Activated T-helper 9 cell treated with anti-CD3 and anti-CD28 coated beads, Interleukin-2, amount 50 U/mL, for 16 hours (primary cell): ENCODE measurements around the gene DMPK.
"Not testable (repeated sequence)": the region's sequence is repeated elsewhere in the genome, so short reads cannot be mapped to it uniquely, and the experiment has no call there.

ENCODE experiments used
- DNase-seq: peaks from one replicate; pipeline ENCODE4 v3.0.0-alpha.2; 2020; ENCODE audit warnings: low read depth

The DMPK gene

GRCh38 chr19:45768655-45768983 lies 13.7 kb downstream of the DMPK start:
- no peak for DNase-seq

GRCh38 chr19:45767881-45768654 lies 14.2 kb downstream of the DMPK start:
- DNase-seq: no peak

GRCh38 chr19:45767410-45767880 lies 14.8 kb downstream of the DMPK start:
- DNase-seq: no peak

GRCh38 chr19:45766869-45767346 lies 15.4 kb downstream of the DMPK start:
- no peak for DNase-seq

GRCh38 chr19:45766296-45766868 lies 15.9 kb downstream of the DMPK start:
- DNase-seq: no peak

- DNase-seq: no peak
Measured at GRCh38 chr19:45765702-45766295, 16.5 kb downstream of the DMPK start.

GRCh38 chr19:45764945-45765701 lies 17.2 kb downstream of the DMPK start:
- no peak for DNase-seq

- no peak for DNase-seq
Measured at GRCh38 chr19:45764475-45764874, 17.8 kb downstream of the DMPK start.

- DNase-seq: no peak
Measured at GRCh38 chr19:45763691-45764294, 18.5 kb downstream of the DMPK start.

GRCh38 chr19:45762870-45763631 lies 19.2 kb downstream of the DMPK start:
- no peak for DNase-seq

- no peak for DNase-seq
Measured at GRCh38 chr19:45761714-45762113, 20.6 kb downstream of the DMPK start.

GRCh38 chr19:45758921-45759320 lies 23.4 kb downstream of the DMPK start:
- DNase-seq: no peak

GRCh38 chr19:45757695-45758094 lies 24.6 kb downstream of the DMPK start:
- no peak for DNase-seq

- no peak for DNase-seq
Measured at GRCh38 chr19:45754323-45754722, 28.0 kb downstream of the DMPK start.

GRCh38 chr19:45753548-45753947 lies 28.7 kb downstream of the DMPK start:
- no peak for DNase-seq

- no peak for DNase-seq
Measured at GRCh38 chr19:45752639-45753038, 29.7 kb downstream of the DMPK start.

- not testable (repeated sequence) for DNase-seq
Measured at GRCh38 chr19:45751483-45751882, 30.8 kb downstream of the DMPK start.

GRCh38 chr19:45747513-45747912 lies 34.8 kb downstream of the DMPK start:
- DNase-seq: no peak

GRCh38 chr19:45746866-45747265 lies 35.4 kb downstream of the DMPK start:
- no peak for DNase-seq

- DNase-seq: no peak
Measured at GRCh38 chr19:45745606-45746005, 36.7 kb downstream of the DMPK start.

- no peak for DNase-seq
Measured at GRCh38 chr19:45742969-45743368, 39.3 kb downstream of the DMPK start.
